Neural cell (in vitro differentiated cells): Measurements from ENCODE around the gene MED12. TPM values are rescaled to one million over a fixed set of nuclear protein-coding genes. Genes with fewer than 3 reads are reported as not detected.

ENCODE experiments used
- H2AFZ ChIP-seq: fragments of 200-600, 300-800 bp; sonication (generic), shearing (Covaris generic); 2 replicates; pipeline ENCODE4 v1.6.0; 2014; ENCODE audit warnings: low read depth, mild to moderate bottlenecking, antibody characterized with exemption, low read length, moderate library complexity
- H3F3A ChIP-seq: fragments of 200-600 bp; shearing (Covaris generic); 2 replicates; pipeline ENCODE4 v1.6.1; 2016; ENCODE audit warnings: mild to moderate bottlenecking, moderate library complexity, mixed read lengths, antibody characterized with exemption, low read length; ENCODE audit not compliant: insufficient read depth, poor library complexity, severe bottlenecking
- H3K27ac ChIP-seq: fragments of 200-600, 300-800 bp; sonication (generic), shearing (Covaris generic); 2 replicates; pipeline ENCODE4 v1.5.1; 2014; ENCODE audit warnings: mild to moderate bottlenecking, low read length, moderate library complexity
- H3K27me3 ChIP-seq: fragments of 300-800, 200-600 bp; sonication (generic), shearing (Covaris generic); 2 replicates; pipeline ENCODE4 v1.6.0; 2014; ENCODE audit warnings: mild to moderate bottlenecking, low read depth, low read length, moderate library complexity; ENCODE audit not compliant: insufficient read depth
- H3K36me3 ChIP-seq: fragments of 300-800, 200-600 bp; sonication (generic), shearing (Covaris generic); 2 replicates; pipeline ENCODE4 v1.5.1; 2014; ENCODE audit warnings: mild to moderate bottlenecking, antibody characterized with exemption, low read length, moderate library complexity; ENCODE audit not compliant: insufficient read depth
- H3K4me2 ChIP-seq: fragments of 300-800, 200-600 bp; sonication (generic), shearing (Covaris generic); 2 replicates; pipeline ENCODE4 v1.6.0; 2014; ENCODE audit warnings: mild to moderate bottlenecking, low read length
- H3K4me3 ChIP-seq: fragments of 300-800, 200-600 bp; sonication (generic), shearing (Covaris generic); 2 replicates; pipeline ENCODE4 v1.5.1; 2014; ENCODE audit warnings: mild to moderate bottlenecking, low read length, moderate library complexity
- H3K79me2 ChIP-seq: fragments of 200-600 bp; shearing (Covaris generic); replicated peaks from 2 replicates; pipeline ENCODE4 v1.6.0; 2014; ENCODE audit warnings: mild to moderate bottlenecking, low read length, moderate library complexity; ENCODE audit not compliant: insufficient read depth
- H3K9ac ChIP-seq: fragments of 300-800, 200-600 bp; sonication (generic), shearing (Covaris generic); 2 replicates; pipeline ENCODE4 v1.6.1; 2016; ENCODE audit warnings: mild to moderate bottlenecking, low read length, mixed read lengths
- H3K9me2 ChIP-seq: fragments of 200-600 bp; shearing (Covaris generic); 2 replicates; pipeline ENCODE4 v1.6.1; 2016; ENCODE audit warnings: mild to moderate bottlenecking, low read length, mixed read lengths; ENCODE audit not compliant: insufficient read depth
- H3K9me3 ChIP-seq: fragments of 200-600, 300-800 bp; sonication (generic), shearing (Covaris generic); 2 replicates; pipeline ENCODE4 v1.6.1; 2016; ENCODE audit warnings: mild to moderate bottlenecking, mixed run types, low read length, moderate library complexity, mixed read lengths
- H4K20me1 ChIP-seq: fragments of 200-600 bp; shearing (Covaris generic); 2 replicates; pipeline ENCODE4 v1.6.1; 2016; ENCODE audit warnings: mild to moderate bottlenecking, mixed run types; ENCODE audit not compliant: insufficient read depth
- CTCF ChIP-seq: fragments of 450-650 bp; IDR thresholded peaks from 2 replicates; pipeline ENCODE4 v1.5.1; 2014; ENCODE audit warnings: antibody characterized with exemption, mild to moderate bottlenecking, moderate library complexity; ENCODE audit not compliant: poor library complexity, severe bottlenecking
- EP300 ChIP-seq: fragments of 450-650 bp; conservative IDR thresholded peaks from 2 replicates; pipeline ENCODE4 v1.6.1; 2014; ENCODE audit warnings: antibody characterized with exemption, mild to moderate bottlenecking, moderate library complexity; ENCODE audit not compliant: poor library complexity, severe bottlenecking
- EZH2 ChIP-seq: fragments of 200-600, 300-800 bp; shearing (Covaris generic), sonication (generic); IDR thresholded peaks from 2 replicates; pipeline ENCODE4 v1.6.1; 2014; ENCODE audit warnings: antibody characterized with exemption, low read length, borderline replicate concordance, mild to moderate bottlenecking; ENCODE audit not compliant: insufficient read depth, poor library complexity, severe bottlenecking
- MXI1 ChIP-seq: fragments of 450-650 bp; conservative IDR thresholded peaks from 2 replicates; pipeline ENCODE4 v1.6.1; 2014; ENCODE audit warnings: antibody characterized with exemption, mild to moderate bottlenecking; ENCODE audit not compliant: poor library complexity, severe bottlenecking
- POLR2AphosphoS5 ChIP-seq: IDR thresholded peaks from 2 replicates; pipeline ENCODE4 v1.6.1; 2012
- RAD21 ChIP-seq: fragments of 450-650 bp; conservative IDR thresholded peaks from 2 replicates; pipeline ENCODE4 v1.6.1; 2014; ENCODE audit warnings: antibody characterized with exemption, mild to moderate bottlenecking, moderate library complexity
- SMC3 ChIP-seq: fragments of 450-650 bp; conservative IDR thresholded peaks from 2 replicates; pipeline ENCODE4 v1.6.1; 2014; ENCODE audit warnings: antibody characterized with exemption, mild to moderate bottlenecking, moderate library complexity; ENCODE audit not compliant: poor library complexity
- TAF1 ChIP-seq: IDR thresholded peaks from 2 replicates; pipeline ENCODE4 v1.6.1; 2012; ENCODE audit warnings: low read depth
- polyA plus RNA-seq: library from polyadenylated mRNA; depleted of rRNA; stranded (reverse); fragments of >200 nt; gene quantifications from 2 replicates; pipeline ENCODE4 v1.2.3, GENCODE V29; 2014
- TF ChIP-seq, protein P1 (sequence below): IDR thresholded peaks from 2 replicates; pipeline ENCODE4 v1.6.1; 2012; ENCODE audit warnings: borderline replicate concordance

Gene MED12
- polyA plus RNA-seq, 1 donor from 2014 or later: 5.6 TPM

DNA sequence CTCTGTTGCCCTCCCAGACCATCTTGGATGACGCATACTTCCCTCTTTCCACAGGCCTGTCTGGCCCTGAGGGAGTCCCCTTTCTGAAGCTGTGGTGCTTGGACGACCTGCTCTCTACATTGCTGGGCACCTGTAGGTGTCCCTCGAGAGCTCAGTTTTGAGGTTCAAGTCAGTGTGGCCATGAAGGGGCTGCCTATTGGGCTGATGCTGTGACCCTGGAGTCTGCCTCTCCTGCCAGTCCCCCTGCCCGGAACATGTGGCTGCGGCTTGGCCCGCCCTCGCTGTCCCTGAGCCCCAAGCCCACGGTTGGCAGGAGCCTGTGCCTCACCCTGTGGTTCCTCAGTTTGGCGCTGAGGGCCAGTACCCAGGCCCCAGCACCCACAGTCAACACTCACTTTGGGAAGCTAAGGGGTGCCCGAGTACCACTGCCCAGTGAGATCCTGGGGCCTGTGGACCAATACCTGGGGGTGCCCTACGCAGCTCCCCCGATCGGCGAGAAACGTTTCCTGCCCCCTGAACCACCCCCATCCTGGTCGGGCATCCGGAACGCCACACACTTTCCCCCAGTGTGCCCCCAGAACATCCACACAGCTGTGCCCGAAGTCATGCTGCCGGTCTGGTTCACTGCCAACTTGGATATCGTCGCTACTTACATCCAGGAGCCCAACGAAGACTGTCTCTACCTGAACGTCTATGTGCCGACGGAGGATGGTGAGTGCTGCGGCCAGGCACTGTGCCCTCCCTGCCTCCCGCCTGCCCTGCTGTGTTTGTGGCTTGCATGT lies 29.3 kb downstream of the MED12 start:
- peaks cover 26% of the 10 kb centered on the region for H3K79me2 ChIP-seq
- no peaks in the 10 kb centered on the region for H4K20me1 ChIP-seq
- no peaks in the 10 kb centered on the region for H3K9me3 ChIP-seq
- H3K4me2 ChIP-seq: no peak overlapping the region
- no peaks in the 10 kb centered on the region for H3F3A ChIP-seq
- H3K4me3 ChIP-seq: peak overlapping the region; percentile 78
- H3K9me2 ChIP-seq: no peaks in the 10 kb centered on the region
- H3K9ac ChIP-seq: no peak overlapping the region
- TF ChIP-seq, protein P1, sequence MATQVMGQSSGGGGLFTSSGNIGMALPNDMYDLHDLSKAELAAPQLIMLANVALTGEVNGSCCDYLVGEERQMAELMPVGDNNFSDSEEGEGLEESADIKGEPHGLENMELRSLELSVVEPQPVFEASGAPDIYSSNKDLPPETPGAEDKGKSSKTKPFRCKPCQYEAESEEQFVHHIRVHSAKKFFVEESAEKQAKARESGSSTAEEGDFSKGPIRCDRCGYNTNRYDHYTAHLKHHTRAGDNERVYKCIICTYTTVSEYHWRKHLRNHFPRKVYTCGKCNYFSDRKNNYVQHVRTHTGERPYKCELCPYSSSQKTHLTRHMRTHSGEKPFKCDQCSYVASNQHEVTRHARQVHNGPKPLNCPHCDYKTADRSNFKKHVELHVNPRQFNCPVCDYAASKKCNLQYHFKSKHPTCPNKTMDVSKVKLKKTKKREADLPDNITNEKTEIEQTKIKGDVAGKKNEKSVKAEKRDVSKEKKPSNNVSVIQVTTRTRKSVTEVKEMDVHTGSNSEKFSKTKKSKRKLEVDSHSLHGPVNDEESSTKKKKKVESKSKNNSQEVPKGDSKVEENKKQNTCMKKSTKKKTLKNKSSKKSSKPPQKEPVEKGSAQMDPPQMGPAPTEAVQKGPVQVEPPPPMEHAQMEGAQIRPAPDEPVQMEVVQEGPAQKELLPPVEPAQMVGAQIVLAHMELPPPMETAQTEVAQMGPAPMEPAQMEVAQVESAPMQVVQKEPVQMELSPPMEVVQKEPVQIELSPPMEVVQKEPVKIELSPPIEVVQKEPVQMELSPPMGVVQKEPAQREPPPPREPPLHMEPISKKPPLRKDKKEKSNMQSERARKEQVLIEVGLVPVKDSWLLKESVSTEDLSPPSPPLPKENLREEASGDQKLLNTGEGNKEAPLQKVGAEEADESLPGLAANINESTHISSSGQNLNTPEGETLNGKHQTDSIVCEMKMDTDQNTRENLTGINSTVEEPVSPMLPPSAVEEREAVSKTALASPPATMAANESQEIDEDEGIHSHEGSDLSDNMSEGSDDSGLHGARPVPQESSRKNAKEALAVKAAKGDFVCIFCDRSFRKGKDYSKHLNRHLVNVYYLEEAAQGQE: no peak
- TF ChIP-seq SMC3 (no peak), TAF1 (no peak), MXI1 (no peak), CTCF (no peak), EZH2 (no peak), RAD21 (no peak), POLR2AphosphoS5 (no peak)
- no peaks in the 10 kb centered on the region for H3K27me3 ChIP-seq
- H3K27ac ChIP-seq: no peak overlapping the region
- no peak overlapping the region for H2AFZ ChIP-seq
- H3K36me3 ChIP-seq: no peaks in the 10 kb centered on the region

- Histone ChIP-seq H3K79me2 (peaks cover 26% of the 10 kb centered on the region), H3K9ac (no peak overlapping the region), H3K4me3 (peak overlapping the region; percentile 78)
Measured at GRCh38 chrX:71148278-71148663, 29.9 kb downstream of the MED12 start.

More at GRCh38 chrX:71148278-71148663, 29.9 kb downstream of the MED12 start:
- Histone ChIP-seq H3F3A (no peaks in the 10 kb centered on the region), H3K9me3 (no peaks in the 10 kb centered on the region), H3K27me3 (no peaks in the 10 kb centered on the region), H3K4me2 (no peak overlapping the region), H3K9me2 (no peaks in the 10 kb centered on the region), H4K20me1 (no peaks in the 10 kb centered on the region), H3K27ac (no peak overlapping the region), H3K36me3 (no peaks in the 10 kb centered on the region), H2AFZ (no peak overlapping the region)
- TF ChIP-seq MXI1 (no peak), EP300 (no peak), TAF1 (no peak), POLR2AphosphoS5 (no peak), RAD21 (no peak), EZH2 (no peak), SMC3 (no peak), CTCF (no peak)
- TF ChIP-seq, protein P1: no peak
